ENCODE measurements around the gene TUBA3E. TPM values are rescaled to one million over a fixed set of nuclear protein-coding genes. Genes with fewer than 3 reads are reported as not detected.
"Not testable (repeated sequence)": the region's sequence is repeated elsewhere in the genome, so short reads cannot be mapped to it uniquely, and the experiment has no call there.

Gene TUBA3E
- total and polyA plus RNA-seq, 4 donors = not detected

- H3K9me3 ChIP-seq (ENCODE audit: control insufficient read depth in 4 of 4, insufficient read depth in 3 of 4, low read length in 3 of 4) = no peaks in the 10 kb centered on the region
- TF ChIP-seq CTCF (IDR thresholded peaks at IDR 0.05; ENCODE audit: control extremely low read depth, extremely low read depth) = no peak
- ATAC-seq (ENCODE audit: insufficient read depth, low FRiP score) (no peak), DNase-seq (no peak)
- no peak overlapping the region for H3K27ac ChIP-seq (ENCODE audit: low read depth in 1 of 2, low read length in 1 of 2)
- H3K27me3 ChIP-seq (ENCODE audit: control insufficient read depth in 3 of 3, insufficient read depth in 3 of 3, low read length in 2 of 3) = no peaks in the 10 kb centered on the region
- no peak overlapping the region for H3K9ac ChIP-seq (ENCODE audit: insufficient read depth in 1 of 2, low read length in 2 of 2)
- peaks cover 16 to 48% (median 22%) of the 10 kb centered on the region in 4 donors for H3K36me3 ChIP-seq (ENCODE audit: control insufficient read depth in 4 of 4, insufficient read depth in 4 of 4, low read length in 4 of 4)
- H3K4me3 ChIP-seq = no peak overlapping the region
- 95 to 96% methylated on average over 9 of the region's 9 CpGs for WGBS, 2 donors
- H3K4me1 ChIP-seq (ENCODE audit: control insufficient read depth in 5 of 5, insufficient read depth in 5 of 5, low read length in 5 of 5) = no peaks in the 10 kb centered on the region
These were observed 35.3 kb downstream of the TUBA3E start for GRCh38 chr2:130162968-130163367.

GRCh38 chr2:130162486-130162885, 35.8 kb downstream of the TUBA3E start:
- 97% methylated on average over 6 to 7 of the region's 7 CpGs for WGBS, 2 donors
- not testable (repeated sequence) for H3K27ac ChIP-seq (ENCODE audit: low read depth in 1 of 2, low read length in 1 of 2); DNase-seq; H3K9ac ChIP-seq (ENCODE audit: insufficient read depth in 1 of 2, low read length in 2 of 2); ATAC-seq (ENCODE audit: insufficient read depth, low FRiP score); H3K4me1 ChIP-seq (ENCODE audit: control insufficient read depth in 5 of 5, insufficient read depth in 5 of 5, low read length in 5 of 5); H3K4me3 ChIP-seq; H3K27me3 ChIP-seq (ENCODE audit: control insufficient read depth in 3 of 3, insufficient read depth in 3 of 3, low read length in 2 of 3); H3K9me3 ChIP-seq (ENCODE audit: control insufficient read depth in 4 of 4, insufficient read depth in 3 of 4, low read length in 3 of 4)
- H3K36me3 ChIP-seq (ENCODE audit: control insufficient read depth in 4 of 4, insufficient read depth in 4 of 4, low read length in 4 of 4) = peaks cover 16 to 44% (median 20%) of the 10 kb centered on the region in 4 donors

- not testable (repeated sequence) for ATAC-seq (ENCODE audit: insufficient read depth, low FRiP score); H3K27ac ChIP-seq (ENCODE audit: low read depth in 1 of 2, low read length in 1 of 2); H3K27me3 ChIP-seq (ENCODE audit: control insufficient read depth in 3 of 3, insufficient read depth in 3 of 3, low read length in 2 of 3); H3K4me1 ChIP-seq (ENCODE audit: control insufficient read depth in 5 of 5, insufficient read depth in 5 of 5, low read length in 5 of 5); H3K9ac ChIP-seq (ENCODE audit: insufficient read depth in 1 of 2, low read length in 2 of 2); DNase-seq; H3K4me3 ChIP-seq; H3K9me3 ChIP-seq (ENCODE audit: control insufficient read depth in 4 of 4, insufficient read depth in 3 of 4, low read length in 3 of 4)
- H3K36me3 ChIP-seq (ENCODE audit: control insufficient read depth in 4 of 4, insufficient read depth in 4 of 4, low read length in 4 of 4) = peaks cover 9 to 41% (median 13%) of the 10 kb centered on the region in 4 donors
- 89 to 91% methylated on average over 25 of the region's 25 CpGs for WGBS, 2 donors
These were observed 37.2 kb downstream of the TUBA3E start for GRCh38 chr2:130160838-130161705.

GRCh38 chr2:130160131-130160530, 38.1 kb downstream of the TUBA3E start:
- Histone ChIP-seq H3K4me3 (no peak overlapping the region), H3K27ac (ENCODE audit: low read depth in 1 of 2, low read length in 1 of 2) (no peak overlapping the region), H3K4me1 (ENCODE audit: control insufficient read depth in 5 of 5, insufficient read depth in 5 of 5, low read length in 5 of 5) (no peaks in the 10 kb centered on the region), H3K9me3 (ENCODE audit: control insufficient read depth in 4 of 4, insufficient read depth in 3 of 4, low read length in 3 of 4) (no peaks in the 10 kb centered on the region), H3K36me3 (ENCODE audit: control insufficient read depth in 4 of 4, insufficient read depth in 4 of 4, low read length in 4 of 4) (peaks cover 5 to 40% (median 7%) of the 10 kb centered on the region in 4 donors), H3K9ac (ENCODE audit: insufficient read depth in 1 of 2, low read length in 2 of 2) (no peak overlapping the region), H3K27me3 (ENCODE audit: control insufficient read depth in 3 of 3, insufficient read depth in 3 of 3, low read length in 2 of 3) (no peaks in the 10 kb centered on the region)
- WGBS, 2 donors = 96 to 98% methylated on average over 6 of the region's 6 CpGs
- no peak for DNase-seq
- no peak for ATAC-seq (ENCODE audit: insufficient read depth, low FRiP score)
- no peak for TF ChIP-seq CTCF (IDR thresholded peaks at IDR 0.05; ENCODE audit: control extremely low read depth, extremely low read depth)

GRCh38 chr2:130159376-130159775, 38.9 kb downstream of the TUBA3E start:
- H3K4me1 ChIP-seq (ENCODE audit: control insufficient read depth in 5 of 5, insufficient read depth in 5 of 5, low read length in 5 of 5); H3K4me3 ChIP-seq; H3K27ac ChIP-seq (ENCODE audit: low read depth in 1 of 2, low read length in 1 of 2); H3K9me3 ChIP-seq (ENCODE audit: control insufficient read depth in 4 of 4, insufficient read depth in 3 of 4, low read length in 3 of 4); H3K9ac ChIP-seq (ENCODE audit: insufficient read depth in 1 of 2, low read length in 2 of 2); ATAC-seq (ENCODE audit: insufficient read depth, low FRiP score); H3K27me3 ChIP-seq (ENCODE audit: control insufficient read depth in 3 of 3, insufficient read depth in 3 of 3, low read length in 2 of 3); DNase-seq: not testable (repeated sequence)
- peaks cover 5 to 46% (median 7%) of the 10 kb centered on the region in 4 donors for H3K36me3 ChIP-seq (ENCODE audit: control insufficient read depth in 4 of 4, insufficient read depth in 4 of 4, low read length in 4 of 4)
- 95% methylated on average over 4 of the region's 4 CpGs for WGBS, 2 donors

Measured in lung (tissue), 12 donors.